Cardiac fibroblast (primary cell): ENCODE measurements around the gene NGLY1.

Experiments used
- DNase-seq, 2 donors: peaks; one replicate each; pipeline versions ENCODE4 v3.0.0 to v3.0.0-alpha.2; 2010; ENCODE audit warnings: low read depth in 2 of 2
- H3K4me3 ChIP-seq, 2 donors: replicated peaks in 1 of 2; 1 replicate in 1 of 2; 2 replicates in 1 of 2; pipeline ENCODE4 v1.5.1; 2011; ENCODE audit warnings: low read depth in 2 of 2, low read length in 2 of 2, mild to moderate bottlenecking in 2 of 2, moderate library complexity in 1 of 2
- CTCF ChIP-seq: IDR thresholded peaks from one replicate; pipeline ENCODE4 v1.5.1; 2011; ENCODE audit warnings: low read depth, mild to moderate bottlenecking, low read length, inconsistent platforms

Gene NGLY1

DNA sequence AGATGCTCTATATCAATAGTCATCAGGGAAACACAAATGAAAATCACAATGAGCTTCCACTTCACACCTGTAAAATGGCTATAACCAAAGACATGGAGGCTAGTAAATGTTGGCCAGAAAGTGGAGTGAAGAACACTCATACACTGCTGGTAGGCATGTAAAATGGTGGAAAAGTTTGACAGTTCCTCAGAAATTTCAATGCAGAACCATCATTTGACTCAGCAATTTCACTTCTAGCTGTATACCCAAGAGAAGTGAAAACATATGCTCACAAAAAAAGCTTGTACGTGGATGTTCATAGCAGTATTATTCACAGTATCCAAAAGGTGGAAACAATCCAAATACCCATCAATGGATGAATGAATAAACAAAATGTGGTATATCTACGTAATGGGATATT lies 99.4 kb downstream of the NGLY1 start:
- no peak for TF ChIP-seq CTCF
- DNase-seq = no peak
- H3K4me3 ChIP-seq = no peak overlapping the region

DNA sequence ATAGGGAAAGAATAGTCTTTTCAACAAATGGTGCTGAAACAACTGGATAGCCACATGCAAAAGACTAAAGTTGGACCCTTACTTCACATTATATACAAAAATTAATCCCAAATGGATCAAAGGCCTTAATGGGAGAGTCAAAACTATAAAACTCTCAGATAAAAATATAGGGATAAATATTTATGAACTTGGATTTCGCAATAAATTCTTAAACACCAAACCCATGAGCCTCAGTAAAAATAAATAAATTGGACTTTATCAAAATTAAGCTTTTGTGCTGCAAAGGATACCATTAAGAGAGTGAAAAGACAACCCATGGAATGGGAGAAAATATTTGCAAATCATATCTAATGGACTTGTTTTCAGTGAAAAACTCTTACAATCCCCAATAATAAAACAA lies 99.8 kb downstream of the NGLY1 start:
- no peak for TF ChIP-seq CTCF
- no peak for DNase-seq
- H3K4me3 ChIP-seq = no peak overlapping the region

GRCh38 chr3:25679642-25680302 lies 103.5 kb downstream of the NGLY1 start:
- no peak for DNase-seq

GRCh38 chr3:25679166-25679565 lies 104.1 kb downstream of the NGLY1 start:
- no peak for TF ChIP-seq CTCF
- no peak overlapping the region for H3K4me3 ChIP-seq
- no peak for DNase-seq

More at GRCh38 chr3:25679642-25680302, 103.5 kb downstream of the NGLY1 start:
- TF ChIP-seq CTCF = no peak
- no peak overlapping the region for H3K4me3 ChIP-seq

GRCh38 chr3:25678581-25678980 lies 104.7 kb downstream of the NGLY1 start:
- TF ChIP-seq CTCF = no peak
- H3K4me3 ChIP-seq = no peak overlapping the region
- DNase-seq = no peak

GRCh38 chr3:25677121-25677520 lies 106.1 kb downstream of the NGLY1 start:
- H3K4me3 ChIP-seq = no peak overlapping the region
- no peak for DNase-seq
- TF ChIP-seq CTCF = no peak

DNA sequence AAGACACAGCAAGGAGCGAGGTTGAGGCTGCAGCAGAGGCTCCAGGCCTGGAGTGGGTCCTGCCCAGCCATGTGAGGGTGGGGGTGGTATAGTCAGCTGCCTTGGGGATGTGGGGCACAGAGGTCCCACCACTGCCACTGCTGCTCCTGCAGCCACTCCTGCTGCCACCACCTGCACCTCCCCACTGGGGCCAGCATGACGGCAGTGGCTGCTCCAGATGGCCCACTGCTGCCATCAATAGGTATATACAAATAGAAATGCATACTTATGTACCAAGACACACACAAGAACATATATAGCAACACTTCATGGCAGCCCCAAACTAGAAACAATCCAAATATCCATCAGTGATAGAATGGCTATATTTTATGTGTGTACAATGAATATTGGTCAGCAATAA lies 108.6 kb downstream of the NGLY1 start:
- DNase-seq = no peak
- no peak for TF ChIP-seq CTCF
- H3K4me3 ChIP-seq = no peak overlapping the region
